Right kidney (tissue), 1 donor: Measurements from ENCODE around the gene FPR3.

Experiments
- DNase-seq: peaks from one replicate; pipeline ENCODE4 v3.0.0-alpha.2; 2016

FPR3 gene

DNA sequence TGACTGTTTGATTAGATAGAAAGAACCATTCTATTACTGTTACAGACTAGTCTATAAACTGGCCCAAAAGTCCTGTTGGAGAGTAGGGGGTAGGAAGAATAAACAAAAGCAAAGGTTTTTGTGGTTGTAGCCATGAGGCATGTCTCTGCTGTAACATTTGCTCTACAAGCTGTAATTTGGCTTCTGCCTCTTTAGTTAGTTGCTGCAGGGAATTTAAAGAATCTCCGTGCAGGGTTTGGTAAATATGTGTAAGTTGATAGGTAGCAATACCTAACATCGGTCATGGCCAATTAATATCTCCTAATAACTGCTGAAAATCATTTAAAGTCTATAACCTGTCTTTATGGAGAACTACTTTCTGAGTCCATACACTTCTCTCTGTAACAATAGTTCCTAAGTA, 13.0 kb downstream of the FPR3 start:
- no peak for DNase-seq

DNA sequence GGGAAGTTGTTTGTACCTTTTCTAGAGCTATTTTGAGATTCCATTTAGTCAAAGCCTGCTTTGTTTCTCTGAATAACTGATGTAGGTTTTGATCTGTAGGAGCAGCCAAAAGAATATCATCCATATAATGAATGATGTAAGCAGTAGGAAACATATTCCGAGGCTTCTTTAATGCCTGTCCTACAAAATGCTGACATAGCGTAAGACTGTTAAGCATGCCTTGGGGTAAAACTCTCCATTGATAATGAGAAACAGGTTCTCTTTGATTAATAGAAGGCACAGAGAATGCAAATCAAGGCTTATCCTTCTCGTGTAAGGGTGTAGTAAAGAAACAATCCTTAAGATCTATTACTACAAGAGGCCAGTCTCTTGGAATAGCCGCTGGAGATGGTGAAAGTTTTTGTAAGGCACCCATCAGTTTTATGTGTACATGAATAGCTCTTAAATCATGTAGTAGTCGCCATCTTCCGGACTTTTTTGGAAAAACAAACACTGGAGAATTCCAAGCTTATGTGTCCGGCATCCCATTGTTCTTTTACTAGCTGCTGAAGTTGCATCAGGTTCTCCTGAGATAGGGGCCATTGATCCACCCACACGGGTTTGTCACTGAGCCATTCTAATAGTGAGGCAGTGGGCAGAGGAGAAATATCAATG, 13.5 kb downstream of the FPR3 start:
- no peak for DNase-seq

DNA sequence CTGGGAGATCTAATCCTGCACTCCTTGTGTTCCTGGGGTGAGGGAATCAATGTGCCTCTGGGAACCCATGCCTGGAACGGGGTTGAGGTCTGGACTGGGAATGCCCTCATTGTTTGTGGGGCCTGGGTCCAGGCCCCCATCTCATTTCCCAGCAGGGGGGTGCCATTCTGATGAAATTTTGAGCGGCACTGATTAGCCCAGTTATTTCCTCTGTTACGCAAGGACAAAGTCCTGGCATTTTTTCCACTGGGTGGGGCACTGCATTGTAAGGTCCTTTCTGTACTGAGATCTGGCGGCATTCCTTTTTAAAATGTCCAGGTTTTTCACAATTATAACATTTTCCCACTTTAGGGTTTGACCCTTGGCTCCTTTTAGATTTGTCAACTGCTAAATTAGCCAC, 14.8 kb downstream of the FPR3 start:
- DNase-seq: no peak

DNA sequence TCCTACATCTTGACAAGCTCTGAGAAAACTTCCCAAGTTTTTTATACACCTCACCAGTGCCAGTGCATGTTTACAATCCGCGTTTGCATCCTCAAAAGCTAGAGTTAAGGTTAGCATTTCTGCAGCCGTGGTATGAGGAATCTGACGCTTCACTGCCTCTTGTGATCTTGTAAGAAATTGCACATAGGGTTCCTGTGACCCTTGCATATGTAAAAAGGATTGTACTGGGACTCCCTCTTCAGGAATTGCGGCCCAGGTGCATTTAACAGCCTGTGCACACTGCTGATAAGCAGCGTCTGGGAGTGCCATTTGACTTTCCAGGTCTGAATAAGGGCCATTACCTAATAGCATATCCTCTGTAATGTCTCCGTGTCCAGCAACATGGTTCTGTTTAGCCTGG, 15.3 kb downstream of the FPR3 start:
- DNase-seq: no peak

DNA sequence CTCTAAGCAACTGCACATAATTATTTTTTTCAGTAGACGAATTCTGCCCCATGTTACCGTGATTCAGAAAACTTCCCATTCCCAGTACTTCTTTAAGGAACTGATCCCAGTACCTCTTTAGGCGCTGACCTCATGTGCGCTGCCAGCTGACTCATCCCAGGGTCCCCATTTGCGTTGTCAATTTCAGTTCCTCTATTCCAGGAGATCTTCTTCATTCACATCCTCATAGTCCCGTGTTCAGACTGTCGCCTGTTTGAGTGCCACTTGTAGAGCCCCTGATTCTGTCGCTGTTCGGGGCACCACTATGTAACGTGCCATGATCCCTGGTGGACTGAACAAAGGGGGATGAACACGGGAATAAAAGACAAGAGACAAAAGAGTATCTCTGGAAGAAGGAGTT, 16.4 kb downstream of the FPR3 start:
- no peak for DNase-seq

DNA sequence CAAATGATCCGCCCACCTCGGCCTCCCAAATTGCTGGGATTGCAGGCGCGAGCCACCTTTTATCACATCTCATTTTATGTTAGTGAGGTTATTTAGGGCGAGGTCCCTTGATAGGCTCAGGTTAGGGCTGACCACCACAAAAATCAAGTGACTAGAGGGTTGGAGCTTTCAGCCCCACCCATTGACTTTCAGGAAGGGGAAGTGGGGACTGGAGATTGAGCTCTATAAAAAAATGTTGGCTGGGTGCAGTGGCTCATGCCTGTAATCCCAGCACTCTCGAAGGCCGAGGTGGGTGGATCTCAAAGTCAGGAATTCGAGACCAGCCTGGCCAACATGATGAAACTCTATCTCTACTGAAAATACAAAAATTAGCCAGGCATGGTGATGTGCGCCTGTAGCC, 20.1 kb downstream of the FPR3 start:
- DNase-seq: no peak

DNA sequence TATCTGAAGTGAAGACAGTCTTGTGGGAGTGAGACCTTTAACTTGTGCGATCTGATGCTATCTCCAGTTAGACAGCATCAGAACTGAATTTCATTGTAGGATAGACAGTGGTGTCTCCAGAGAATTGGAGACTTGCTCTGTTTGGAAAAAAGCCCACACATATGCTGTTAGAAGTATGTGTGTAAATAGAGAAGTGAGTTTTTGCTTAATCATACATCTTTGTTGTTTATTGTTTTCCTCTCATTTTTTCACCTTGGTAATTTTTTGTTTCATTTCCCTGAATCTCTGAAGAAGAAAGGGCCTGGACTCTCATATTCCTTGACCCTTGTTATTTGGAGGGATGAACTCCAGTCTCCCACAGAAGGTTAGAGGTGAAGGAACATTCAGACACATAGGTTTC, 21.8 kb downstream of the FPR3 start:
- DNase-seq: no peak

DNA sequence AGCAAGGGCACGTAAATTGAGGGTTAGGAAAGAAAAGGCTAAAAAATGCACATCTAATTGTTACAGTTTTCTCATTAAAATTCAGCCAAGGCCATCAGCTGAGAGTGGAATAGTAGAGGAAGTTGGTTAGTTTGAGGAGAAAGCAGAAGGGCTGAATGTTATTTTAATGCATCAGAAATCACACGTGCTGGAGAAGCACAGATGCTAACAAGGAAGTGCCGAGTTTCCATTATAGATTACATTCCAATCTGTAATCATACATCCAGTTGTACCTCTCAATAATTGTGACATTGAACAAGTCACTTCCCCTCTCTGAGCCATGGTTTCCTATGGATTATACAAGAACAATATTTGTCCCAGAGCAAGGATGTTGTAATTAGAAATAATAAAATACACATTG, 25.1 kb downstream of the FPR3 start:
- no peak for DNase-seq

DNA sequence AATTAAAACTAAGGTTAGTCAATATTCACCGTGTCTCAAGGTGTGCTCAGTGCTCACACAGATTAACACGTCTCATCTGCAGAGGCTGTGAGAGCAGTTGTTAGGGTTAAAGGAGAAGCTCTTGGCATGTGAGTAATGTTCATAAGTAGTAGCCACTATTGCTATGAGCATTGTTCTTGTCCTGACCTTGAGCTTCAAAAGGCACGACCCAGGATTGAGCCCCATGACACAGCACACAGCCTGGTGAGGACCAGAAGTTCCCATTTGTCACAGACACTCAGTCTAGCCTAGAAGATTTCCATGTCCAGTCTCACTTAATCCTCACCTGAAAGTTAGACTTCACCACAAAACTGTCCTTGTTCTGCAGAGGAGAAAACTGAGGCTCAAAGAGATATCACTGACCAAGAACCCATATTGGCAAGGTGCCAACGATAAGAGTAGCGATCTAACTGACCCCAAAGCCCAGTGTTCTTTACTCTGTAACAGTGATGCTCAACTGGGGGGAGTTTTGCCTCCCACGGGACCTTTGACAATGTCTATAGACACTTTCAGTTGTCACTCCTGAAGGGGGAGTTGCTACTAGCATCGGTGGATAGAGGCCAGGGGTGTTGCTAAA, 26.0 kb downstream of the FPR3 start:
- DNase-seq: no peak

DNA sequence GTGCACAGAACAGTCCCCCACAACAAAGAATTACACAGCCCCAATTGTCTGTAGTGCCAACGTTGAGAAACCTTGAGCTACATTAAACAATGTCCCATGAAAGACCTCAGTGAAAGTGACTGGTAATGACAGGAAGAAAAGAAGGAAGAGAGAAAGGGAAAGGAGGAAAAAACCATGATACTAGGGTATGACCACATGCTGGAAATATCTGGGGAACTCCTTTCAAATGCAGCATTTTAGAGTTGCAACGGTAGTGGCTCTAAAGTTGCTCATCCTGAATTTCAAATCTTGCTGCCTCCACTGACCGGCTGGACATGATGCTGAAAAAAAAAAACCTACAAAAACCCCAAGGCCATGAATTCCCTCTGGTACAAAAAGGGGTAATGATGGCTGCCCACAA, 26.5 kb downstream of the FPR3 start:
- no peak for DNase-seq

DNA sequence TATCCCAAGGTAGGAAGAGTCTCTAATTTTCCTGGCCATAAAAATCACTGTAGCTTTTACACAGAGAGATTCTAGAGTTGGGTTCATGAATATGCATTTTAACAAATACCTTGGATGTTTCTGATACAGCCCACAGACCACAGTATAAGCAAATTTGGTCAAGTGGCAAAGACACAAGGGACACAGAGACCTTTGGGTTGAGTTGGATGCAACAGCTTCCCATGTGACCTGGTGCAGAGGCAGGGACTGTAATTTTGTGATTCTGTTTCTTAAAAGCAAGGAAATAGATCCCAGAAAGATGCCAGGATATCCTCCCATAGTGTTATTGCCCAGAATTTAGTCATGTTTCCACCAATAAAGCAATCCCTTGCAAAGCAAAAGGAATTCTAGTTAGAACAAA, 27.0 kb downstream of the FPR3 start:
- no peak for DNase-seq

DNA sequence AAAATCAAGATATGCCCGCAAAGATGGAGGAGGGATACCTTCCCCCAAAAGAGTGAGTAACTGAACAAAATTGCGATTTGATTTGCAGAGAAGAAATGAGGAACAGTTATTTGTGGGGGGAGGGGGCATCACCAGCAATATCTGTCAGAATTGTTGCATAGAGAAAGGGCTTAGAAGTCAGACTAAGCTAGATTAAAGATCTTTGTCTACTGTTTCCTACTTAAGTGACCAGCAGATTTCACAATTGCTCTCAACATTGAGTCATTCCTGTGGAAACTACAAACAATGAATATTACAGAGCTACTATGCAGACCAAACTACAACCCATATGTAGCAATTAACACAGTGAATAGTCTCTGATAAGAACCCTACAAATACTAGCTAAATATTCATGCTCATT, 27.4 kb downstream of the FPR3 start:
- no peak for DNase-seq

DNA sequence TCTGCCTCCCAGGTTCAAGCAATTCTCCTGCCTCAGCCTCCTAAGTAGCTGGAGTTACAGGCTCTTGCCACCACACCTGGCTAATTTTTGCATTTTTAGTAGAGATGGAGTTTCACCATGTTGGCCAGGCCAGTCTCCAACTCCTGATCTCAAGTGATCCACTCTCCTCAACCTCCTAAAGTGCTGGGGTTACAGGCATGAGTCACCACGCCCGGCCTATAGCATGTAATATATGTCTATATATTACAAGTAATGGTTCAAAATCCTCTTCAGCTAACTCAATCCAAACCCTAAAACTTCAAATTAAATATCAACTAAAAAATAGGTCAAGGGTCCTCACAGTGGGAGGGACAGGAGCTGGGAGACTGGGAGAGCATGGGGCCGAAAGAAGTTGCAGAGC, 28.0 kb downstream of the FPR3 start:
- no peak for DNase-seq

DNA sequence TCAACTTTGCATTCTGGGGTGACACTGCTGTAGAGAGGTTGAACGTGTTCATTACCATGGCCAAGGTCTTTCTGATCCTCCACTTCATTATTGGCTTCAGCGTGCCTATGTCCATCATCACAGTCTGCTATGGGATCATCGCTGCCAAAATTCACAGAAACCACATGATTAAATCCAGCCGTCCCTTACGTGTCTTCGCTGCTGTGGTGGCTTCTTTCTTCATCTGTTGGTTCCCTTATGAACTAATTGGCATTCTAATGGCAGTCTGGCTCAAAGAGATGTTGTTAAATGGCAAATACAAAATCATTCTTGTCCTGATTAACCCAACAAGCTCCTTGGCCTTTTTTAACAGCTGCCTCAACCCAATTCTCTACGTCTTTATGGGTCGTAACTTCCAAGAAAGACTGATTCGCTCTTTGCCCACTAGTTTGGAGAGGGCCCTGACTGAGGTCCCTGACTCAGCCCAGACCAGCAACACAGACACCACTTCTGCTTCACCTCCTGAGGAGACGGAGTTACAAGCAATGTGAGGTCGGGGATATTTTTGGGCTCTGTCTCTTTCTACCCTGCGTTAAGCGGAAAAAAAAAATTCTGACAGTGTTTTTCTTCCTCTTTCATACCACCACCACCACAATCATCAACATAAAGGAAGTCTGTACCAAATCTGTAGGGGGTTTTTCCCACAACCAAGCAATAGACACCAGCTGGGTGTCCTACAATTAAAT, 29.5 kb downstream of the FPR3 start:
- no peak for DNase-seq

DNA sequence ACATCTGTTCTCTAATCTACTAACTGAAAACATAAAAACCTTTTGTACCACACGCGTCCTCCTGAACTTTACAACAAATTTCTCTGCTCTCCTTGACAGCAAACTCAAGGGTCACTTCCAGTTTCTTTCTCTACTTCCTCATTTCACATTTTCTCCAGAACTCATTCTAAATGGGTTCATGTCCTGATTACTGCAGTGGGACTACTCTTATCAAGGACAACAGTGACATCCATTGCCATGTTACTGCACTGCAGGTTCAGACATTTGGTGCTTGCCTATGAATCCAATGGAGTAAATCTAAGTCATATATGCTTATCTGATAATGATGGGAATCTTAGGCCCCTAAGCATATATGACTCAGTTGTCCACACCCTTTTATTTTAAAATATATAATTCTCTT, 35.3 kb downstream of the FPR3 start:
- DNase-seq: no peak

DNA sequence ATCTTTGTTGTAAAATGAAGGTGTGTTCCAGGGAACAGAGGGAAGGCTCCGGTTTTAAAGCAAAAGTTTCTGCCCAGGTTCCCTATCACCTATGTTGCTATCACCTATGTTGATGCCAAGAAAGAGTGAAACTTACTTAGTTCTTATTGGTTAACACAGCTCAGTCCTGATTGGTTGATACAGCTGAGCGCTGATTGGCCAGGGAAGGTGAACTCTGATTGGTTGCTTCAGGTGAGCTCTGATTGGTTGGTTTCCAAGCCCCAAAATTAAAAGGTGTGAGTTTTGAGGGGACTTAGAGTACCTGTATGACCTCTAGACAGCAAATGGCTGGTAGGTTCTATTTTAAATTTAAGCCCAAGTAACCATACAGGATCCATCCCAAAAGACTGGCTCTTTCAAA, 42.2 kb downstream of the FPR3 start:
- DNase-seq: no peak

DNA sequence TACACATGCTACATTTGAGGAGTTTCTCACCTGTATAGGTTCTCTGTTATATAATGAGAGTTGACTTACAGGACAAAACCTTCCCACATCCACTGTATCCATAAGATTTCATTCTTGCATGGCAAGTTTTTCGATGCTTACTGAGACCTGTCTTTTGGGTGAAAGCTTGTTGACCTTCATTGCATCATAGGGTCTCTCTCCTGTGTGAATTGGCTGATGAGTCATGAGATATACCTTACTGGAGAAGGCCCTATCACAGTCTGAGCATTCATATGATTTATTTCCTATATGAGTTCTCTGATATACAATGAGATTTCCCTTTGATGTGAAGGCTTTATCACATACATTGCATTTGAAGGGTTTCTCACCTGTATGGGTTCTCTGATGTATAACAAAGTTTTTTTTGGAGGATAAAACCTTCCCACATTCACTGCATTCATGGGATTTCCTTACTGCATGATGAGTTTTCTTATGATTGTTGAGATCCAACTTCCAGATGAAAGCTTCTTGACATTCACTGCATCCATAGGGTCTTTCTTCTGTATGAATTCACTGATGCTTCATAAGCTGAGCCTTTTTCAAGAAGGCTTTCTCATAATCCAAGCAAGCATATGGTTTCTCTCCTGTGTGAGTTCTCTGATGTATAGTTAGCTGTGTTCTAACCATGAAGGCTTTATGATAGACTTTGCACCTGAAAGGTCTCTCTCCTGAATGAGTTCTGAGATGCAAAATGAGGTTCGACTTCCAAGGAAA, 67.1 kb downstream of the FPR3 start:
- no peak for DNase-seq

DNA sequence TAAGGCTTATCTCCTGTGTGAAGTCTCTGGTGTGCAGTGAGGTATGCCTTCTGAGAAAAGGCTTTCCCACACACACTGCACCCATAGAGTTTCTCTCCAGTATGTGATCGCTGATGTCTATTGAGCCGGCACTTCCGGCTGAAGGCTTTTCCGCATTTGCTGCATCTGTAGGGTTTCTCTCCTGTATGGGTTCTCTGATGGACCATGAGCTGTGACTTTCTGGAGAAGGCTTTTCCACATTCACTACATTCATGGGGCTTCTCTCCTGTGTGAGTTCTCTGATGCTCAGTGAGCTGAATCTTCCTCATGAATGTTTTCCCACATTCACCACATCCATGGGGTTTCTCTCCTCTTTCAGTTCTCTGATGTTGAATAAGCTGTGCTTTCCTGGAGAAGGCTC, 78.1 kb downstream of the FPR3 start:
- no peak for DNase-seq
